AG08395 (cell line): ENCODE results near the gene ACTN2.

ENCODE experiments used
- DNase-seq: peaks from one replicate; pipeline ENCODE4 v3.0.0; 2012; ENCODE audit warnings: mixed read lengths, low spot score

The ACTN2 gene

GRCh38 chr1:236774926-236775325 is 88.6 kb downstream of the ACTN2 start:
- DNase-seq, result peak; percentile 25

GRCh38 chr1:236779312-236779711 is 93.0 kb downstream of the ACTN2 start:
- DNase-seq, result no peak

- DNase-seq, result no peak
Observed at GRCh38 chr1:236785477-236785876, 99.2 kb downstream of the ACTN2 start.

- DNase-seq, result no peak
Observed at GRCh38 chr1:236786453-236786852, 100.2 kb downstream of the ACTN2 start.

GRCh38 chr1:236794585-236795034 is 108.3 kb downstream of the ACTN2 start:
- DNase-seq, result no peak

GRCh38 chr1:236795035-236795756 is 108.9 kb downstream of the ACTN2 start, which contains the start of gene MTR:
Gene MTR, plus strand, starts transcription at chr1:236795292. Its CDS starts 412 bp downstream, at chr1:236795704.
- DNase-seq, result peak; percentile 100

- DNase-seq, result peak; percentile 10
Observed at GRCh38 chr1:236795757-236796667, 109.7 kb downstream of the ACTN2 start.

- no peak for DNase-seq
Observed at GRCh38 chr1:236799001-236799400, 112.7 kb downstream of the ACTN2 start.

GRCh38 chr1:236800002-236800620 is 113.8 kb downstream of the ACTN2 start:
- DNase-seq, result no peak

- no peak for DNase-seq
Observed at GRCh38 chr1:236800623-236801022, 114.3 kb downstream of the ACTN2 start.

GRCh38 chr1:236802264-236802663 is 116.0 kb downstream of the ACTN2 start:
- no peak for DNase-seq

- DNase-seq, result no peak
Observed at GRCh38 chr1:236806634-236807033, 120.3 kb downstream of the ACTN2 start.

- no peak for DNase-seq
Observed at GRCh38 chr1:236808005-236808404, 121.7 kb downstream of the ACTN2 start.

- no peak for DNase-seq
Observed at GRCh38 chr1:236808564-236809130, 122.3 kb downstream of the ACTN2 start.

GRCh38 chr1:236809148-236809547 is 122.8 kb downstream of the ACTN2 start:
- DNase-seq, result no peak

GRCh38 chr1:236810018-236810417 is 123.7 kb downstream of the ACTN2 start:
- no peak for DNase-seq

GRCh38 chr1:236812334-236813030 is 126.2 kb downstream of the ACTN2 start:
- DNase-seq, result no peak
